Endodermal cell (in vitro differentiated cells): ENCODE results near the gene EFTUD2. TPM values are rescaled to one million over a fixed set of nuclear protein-coding genes. Genes with fewer than 3 reads are reported as not detected.
A peak's percentile ranks its signal among the peaks of the same experiment; 100 is the strongest.

Source experiments
- DNase-seq: peaks from one replicate; pipeline ENCODE4 v3.0.0-alpha.2; 2017
- H3K27ac ChIP-seq: 2 replicates; pipeline ENCODE4 v1.5.1; 2013; ENCODE audit warnings: mild to moderate bottlenecking, low read depth, low read length, moderate library complexity
- H3K27me3 ChIP-seq: 2 replicates; pipeline ENCODE4 v1.6.1; 2013; ENCODE audit warnings: mild to moderate bottlenecking, low read length, moderate library complexity; ENCODE audit not compliant: insufficient read depth, control insufficient read depth, poor library complexity, severe bottlenecking
- H3K36me3 ChIP-seq: 2 replicates; pipeline ENCODE4 v1.7.0; 2013; ENCODE audit warnings: mild to moderate bottlenecking, low read length, moderate library complexity; ENCODE audit not compliant: control insufficient read depth, insufficient read depth
- H3K4me1 ChIP-seq: one replicate; pipeline ENCODE4 v1.7.0; 2013; ENCODE audit warnings: low read length; ENCODE audit not compliant: control insufficient read depth, insufficient read depth
- H3K4me3 ChIP-seq: 2 replicates; pipeline ENCODE4 v1.5.1; 2013; ENCODE audit warnings: mild to moderate bottlenecking, low read length, moderate library complexity
- H3K9ac ChIP-seq: 2 replicates; pipeline ENCODE4 v1.6.1; 2013; ENCODE audit warnings: mild to moderate bottlenecking, low read length, moderate library complexity; ENCODE audit not compliant: poor library complexity, severe bottlenecking; ENCODE audit errors: extremely low read depth
- H3K9me3 ChIP-seq: 2 replicates; pipeline ENCODE4 v1.6.1; 2013; ENCODE audit warnings: mild to moderate bottlenecking, low read length, moderate library complexity; ENCODE audit not compliant: control insufficient read depth
- H3K27ac Mint-ChIP-seq: 2 replicates; pipeline ENCODE4 v1.8.0; 2020; ENCODE audit warnings: mixed read lengths
- H3K27me3 Mint-ChIP-seq: 2 replicates; pipeline ENCODE4 v1.8.0; 2021; ENCODE audit warnings: mild to moderate bottlenecking, mixed read lengths; ENCODE audit not compliant: insufficient read depth
- H3K36me3 Mint-ChIP-seq: 2 replicates; pipeline ENCODE4 v1.8.0; 2020; ENCODE audit warnings: low read depth, mixed read lengths
- H3K4me1 Mint-ChIP-seq: 2 replicates; pipeline ENCODE4 v1.8.0; 2020; ENCODE audit warnings: mixed read lengths
- H3K4me3 Mint-ChIP-seq: 2 replicates; pipeline ENCODE4 v1.8.0; 2020; ENCODE audit warnings: mild to moderate bottlenecking, moderate library complexity, mixed read lengths
- H3K9me3 Mint-ChIP-seq: 2 replicates; pipeline ENCODE4 v1.8.0; 2020; ENCODE audit warnings: mild to moderate bottlenecking, mixed read lengths
- WGBS, 2 experiments: methylation state at CpG; one replicate each; pipeline versions ENCODE4 v1.1.5 to v1.1.7; 2013; ENCODE audit warnings: missing lambda C conversion rate in 2 of 2, mixed read lengths in 1 of 2; ENCODE audit not compliant: insufficient coverage in 1 of 2, insufficient read length in 1 of 2; 5-methylcytosine and 5-hydroxymethylcytosine counted together
- total RNA-seq, 2 donors: library from RNA; stranded (reverse); fragmentation: NEBNext Ultra II Directional in 1 of 2; extraction: Animal tissue kit (Norgen Biotek cat#: 25700) in 1 of 2; gene quantifications; 2 replicates in 1 of 2; 3 replicates in 1 of 2; pipeline ENCODE4 v1.2.1, GENCODE V29; 2021
- TF ChIP-seq, protein P1 (sequence below): fragments of 200-600 bp; sonication (generic); conservative IDR thresholded peaks from 2 replicates; pipeline ENCODE4 v1.5.0; 2021; ENCODE audit warnings: antibody characterized with exemption, mild to moderate bottlenecking

The EFTUD2 gene
- total RNA-seq, 2 donors from 2014 or later = 145 to 171 TPM

DNA sequence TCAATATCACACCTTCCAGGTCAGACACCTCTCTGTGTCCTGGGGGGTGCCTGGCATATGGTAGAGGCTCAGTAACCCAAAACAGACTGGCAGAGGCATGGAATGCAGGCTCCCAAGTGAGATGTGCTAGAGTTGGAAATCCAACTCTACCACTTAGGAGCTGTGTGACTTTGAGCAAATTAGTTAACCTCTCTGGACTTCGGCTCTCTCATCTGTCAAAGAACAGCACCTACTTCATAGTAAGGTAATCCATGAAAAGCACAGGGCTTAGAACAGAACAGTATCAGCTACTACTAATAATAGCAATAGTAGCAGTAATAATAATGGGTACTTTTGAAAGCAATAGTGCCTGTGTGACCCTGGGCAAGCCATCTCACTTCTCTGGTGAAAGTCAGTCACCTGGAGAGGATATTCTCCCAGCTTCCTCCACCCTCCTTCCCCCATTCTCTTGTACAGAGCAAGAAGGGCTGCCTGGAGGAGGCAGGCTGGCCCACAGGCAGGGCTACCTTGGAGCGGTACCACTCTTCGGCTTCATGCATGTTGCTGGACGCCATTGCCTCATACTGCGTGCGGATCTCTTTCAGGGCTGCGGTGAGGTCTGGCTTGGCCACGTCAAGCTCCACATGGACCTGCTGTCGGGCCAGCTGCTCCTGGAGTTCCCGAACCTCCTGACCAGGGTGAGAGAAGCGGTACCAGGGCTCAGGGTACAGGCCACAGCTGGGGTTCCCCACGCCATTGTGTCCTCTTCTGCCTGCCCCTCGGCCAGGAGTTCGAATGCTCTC, 13.7 kb upstream of the EFTUD2 start:
- TF ChIP-seq, protein P1, sequence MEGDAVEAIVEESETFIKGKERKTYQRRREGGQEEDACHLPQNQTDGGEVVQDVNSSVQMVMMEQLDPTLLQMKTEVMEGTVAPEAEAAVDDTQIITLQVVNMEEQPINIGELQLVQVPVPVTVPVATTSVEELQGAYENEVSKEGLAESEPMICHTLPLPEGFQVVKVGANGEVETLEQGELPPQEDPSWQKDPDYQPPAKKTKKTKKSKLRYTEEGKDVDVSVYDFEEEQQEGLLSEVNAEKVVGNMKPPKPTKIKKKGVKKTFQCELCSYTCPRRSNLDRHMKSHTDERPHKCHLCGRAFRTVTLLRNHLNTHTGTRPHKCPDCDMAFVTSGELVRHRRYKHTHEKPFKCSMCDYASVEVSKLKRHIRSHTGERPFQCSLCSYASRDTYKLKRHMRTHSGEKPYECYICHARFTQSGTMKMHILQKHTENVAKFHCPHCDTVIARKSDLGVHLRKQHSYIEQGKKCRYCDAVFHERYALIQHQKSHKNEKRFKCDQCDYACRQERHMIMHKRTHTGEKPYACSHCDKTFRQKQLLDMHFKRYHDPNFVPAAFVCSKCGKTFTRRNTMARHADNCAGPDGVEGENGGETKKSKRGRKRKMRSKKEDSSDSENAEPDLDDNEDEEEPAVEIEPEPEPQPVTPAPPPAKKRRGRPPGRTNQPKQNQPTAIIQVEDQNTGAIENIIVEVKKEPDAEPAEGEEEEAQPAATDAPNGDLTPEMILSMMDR = no peak
- Mint-ChIP-seq H3K4me1 (no peaks in the 10 kb centered on the region), H3K9me3 (no peaks in the 10 kb centered on the region), H3K36me3 (no peaks in the 10 kb centered on the region), H3K4me3 (no peak overlapping the region), H3K27ac (no peak overlapping the region), H3K27me3 (peaks cover 48% of the 10 kb centered on the region)
- no peaks in the 10 kb centered on the region for H3K4me1 ChIP-seq
- H3K27me3 ChIP-seq = peaks cover 31% of the 10 kb centered on the region
- H3K9me3 ChIP-seq = no peaks in the 10 kb centered on the region
- peak; percentile 50 for DNase-seq
- H3K36me3 ChIP-seq = no peaks in the 10 kb centered on the region
- H3K27ac ChIP-seq = no peak overlapping the region
- H3K4me3 ChIP-seq = no peak overlapping the region
- 91 to 93% methylated on average over 14 of the region's 14 CpGs for WGBS, 2 experiments
- no peak overlapping the region for H3K9ac ChIP-seq

DNA sequence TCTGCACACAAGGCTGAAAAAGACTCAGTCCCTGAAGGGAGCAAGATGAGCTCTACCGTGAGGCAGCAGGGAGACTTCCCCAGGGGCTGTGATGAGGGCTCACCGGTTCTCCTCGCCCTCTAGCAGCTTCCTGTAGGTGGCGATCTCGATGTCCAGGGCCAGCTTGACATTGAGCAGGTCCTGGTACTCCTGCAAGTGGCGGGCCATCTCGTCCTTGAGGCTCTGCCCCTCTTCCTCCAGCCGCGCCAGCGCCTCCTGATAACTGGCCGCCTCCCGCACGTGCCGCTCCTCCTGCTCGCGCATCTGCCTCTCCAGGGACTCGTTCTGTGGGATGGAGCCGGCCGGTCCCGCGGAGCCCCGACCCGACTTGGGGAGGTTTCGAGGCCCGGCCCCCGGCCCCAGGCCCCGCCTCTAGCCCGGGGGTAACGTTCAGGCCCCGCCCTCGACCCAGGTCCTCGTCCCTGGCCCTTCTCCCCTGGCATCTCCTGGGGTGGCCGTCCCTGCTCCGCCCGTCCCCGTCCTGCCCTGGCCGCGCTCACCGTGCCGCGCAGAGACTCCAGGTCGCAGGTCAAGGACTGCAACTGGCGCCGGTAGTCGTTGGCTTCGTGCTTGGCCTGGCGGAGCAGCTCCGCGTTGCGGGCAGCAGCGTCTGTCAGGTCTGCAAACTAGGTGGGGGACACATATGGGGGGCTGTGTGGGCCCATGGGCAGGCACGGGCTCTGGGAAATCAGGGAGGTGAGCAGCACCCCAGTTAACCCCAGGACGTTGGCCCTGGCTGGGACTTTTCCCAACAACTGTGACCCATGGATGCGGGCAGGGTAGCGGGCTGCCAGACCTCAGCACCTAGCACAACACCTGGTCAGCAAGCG, 12.1 kb upstream of the EFTUD2 start:
- Histone ChIP-seq H3K4me3 (peak overlapping the region; percentile 67), H3K9ac (no peak overlapping the region), H3K36me3 (no peaks in the 10 kb centered on the region), H3K27me3 (peaks cover 31% of the 10 kb centered on the region), H3K9me3 (no peaks in the 10 kb centered on the region), H3K4me1 (no peaks in the 10 kb centered on the region), H3K27ac (no peak overlapping the region)
- peak; percentile 98 for DNase-seq
- no peaks in the 10 kb centered on the region for H3K4me1 Mint-ChIP-seq
- no peaks in the 10 kb centered on the region for H3K9me3 Mint-ChIP-seq
- H3K36me3 Mint-ChIP-seq = no peaks in the 10 kb centered on the region
- peak overlapping the region; percentile 49 for H3K4me3 Mint-ChIP-seq
- TF ChIP-seq, protein P1 = peak; percentile 85
- H3K27ac Mint-ChIP-seq = no peak overlapping the region
- H3K27me3 Mint-ChIP-seq = peaks cover 52% of the 10 kb centered on the region
- 7 to 18% methylated on average over 15 to 56 of the region's 56 CpGs for WGBS, 2 experiments

DNA sequence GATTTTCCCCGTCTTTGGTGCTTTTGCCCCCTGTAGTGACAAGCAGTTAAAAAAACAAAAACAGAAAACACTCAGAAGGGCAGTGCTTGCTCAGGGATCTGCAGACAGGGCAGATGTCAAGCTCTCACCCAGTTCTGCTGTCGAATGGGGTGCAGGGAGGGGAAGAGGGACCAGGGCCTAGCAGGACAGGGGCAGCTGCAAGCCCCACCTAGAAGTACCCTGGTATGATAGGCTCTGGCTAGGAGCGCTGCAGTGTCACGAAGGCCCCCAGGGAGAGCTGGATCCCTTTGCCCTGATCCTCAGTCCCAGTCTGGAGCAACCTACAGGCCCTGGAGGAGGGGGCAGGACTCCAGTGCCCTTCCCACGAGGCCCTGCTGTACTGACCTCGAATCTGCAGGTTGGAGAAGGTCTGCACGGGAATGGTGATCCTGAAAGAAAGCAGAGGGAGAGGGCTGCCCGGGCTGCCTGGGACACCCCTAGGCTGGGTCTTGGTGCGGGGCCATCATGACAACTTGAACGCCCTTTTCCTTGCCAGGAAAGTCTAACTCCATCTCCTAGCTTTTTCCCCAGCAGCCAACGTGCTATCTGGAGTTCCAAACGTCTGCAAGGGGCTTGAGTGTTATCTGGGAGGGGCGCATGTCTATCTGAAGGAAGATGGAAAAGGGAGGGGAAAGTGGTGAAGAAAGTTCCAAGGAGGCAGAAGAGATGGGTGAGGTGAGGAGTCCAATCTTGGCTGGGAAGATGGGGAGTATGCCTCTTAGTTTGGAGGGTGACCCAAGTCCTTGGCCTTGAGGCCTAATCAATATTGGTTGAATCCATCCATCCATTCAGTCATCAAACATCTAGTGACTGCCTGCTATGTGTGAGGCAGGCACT, 11.2 kb upstream of the EFTUD2 start:
- Histone ChIP-seq H3K4me3 (peak overlapping the region; percentile 67), H3K4me1 (no peaks in the 10 kb centered on the region), H3K27ac (no peak overlapping the region), H3K9ac (no peak overlapping the region), H3K27me3 (peaks cover 31% of the 10 kb centered on the region), H3K36me3 (no peaks in the 10 kb centered on the region), H3K9me3 (no peaks in the 10 kb centered on the region)
- H3K36me3 Mint-ChIP-seq = no peaks in the 10 kb centered on the region
- 89 to 98% methylated on average over 6 to 13 of the region's 13 CpGs for WGBS, 2 experiments
- peak overlapping the region; percentile 49 for H3K4me3 Mint-ChIP-seq
- no peaks in the 10 kb centered on the region for H3K4me1 Mint-ChIP-seq
- peaks cover 56% of the 10 kb centered on the region for H3K27me3 Mint-ChIP-seq
- no peak overlapping the region for H3K27ac Mint-ChIP-seq
- no peaks in the 10 kb centered on the region for H3K9me3 Mint-ChIP-seq
- TF ChIP-seq, protein P1 = no peak
- DNase-seq = no peak
